COLO668 (cell line): ENCODE data around the gene EPHA5.

Experiments used
- DNase-seq: peaks from one replicate; lab custom pipeline; 2025; ENCODE audit not compliant: unreplicated experiment; lab: John Stamatoyannopoulos, UW

Gene EPHA5

GRCh38 chr4:65635051-65635821, 35.1 kb downstream of the EPHA5 start:
- no peak for DNase-seq

- no peak for DNase-seq
Measured at GRCh38 chr4:65624651-65625050, 45.6 kb downstream of the EPHA5 start.

- no peak for DNase-seq
Measured at GRCh38 chr4:65623506-65623905, 46.8 kb downstream of the EPHA5 start.

GRCh38 chr4:65617416-65617815, 52.9 kb downstream of the EPHA5 start:
- no peak for DNase-seq

GRCh38 chr4:65604515-65604914, 65.8 kb downstream of the EPHA5 start:
- no peak for DNase-seq

GRCh38 chr4:65600656-65601055, 69.6 kb downstream of the EPHA5 start:
- no peak for DNase-seq

GRCh38 chr4:65599340-65599739, 70.9 kb downstream of the EPHA5 start:
- DNase-seq, result no peak

- no peak for DNase-seq
Measured at GRCh38 chr4:65597697-65598096, 72.6 kb downstream of the EPHA5 start.

- DNase-seq, result no peak
Measured at GRCh38 chr4:65592089-65592488, 78.2 kb downstream of the EPHA5 start.

- no peak for DNase-seq
Measured at GRCh38 chr4:65589921-65590320, 80.4 kb downstream of the EPHA5 start.

- DNase-seq, result no peak
Measured at GRCh38 chr4:65589331-65589730, 81.0 kb downstream of the EPHA5 start.

- DNase-seq, result no peak
Measured at GRCh38 chr4:65580551-65580950, 89.7 kb downstream of the EPHA5 start.

GRCh38 chr4:65566473-65566872, 103.8 kb downstream of the EPHA5 start:
- no peak for DNase-seq

- no peak for DNase-seq
Measured at GRCh38 chr4:65561164-65561563, 109.1 kb downstream of the EPHA5 start.

GRCh38 chr4:65559270-65559669, 111.0 kb downstream of the EPHA5 start:
- DNase-seq, result no peak

- no peak for DNase-seq
Measured at GRCh38 chr4:65552057-65552456, 118.2 kb downstream of the EPHA5 start.

GRCh38 chr4:65550500-65550899, 119.8 kb downstream of the EPHA5 start:
- DNase-seq, result no peak

- no peak for DNase-seq
Measured at GRCh38 chr4:65546882-65547416, 123.3 kb downstream of the EPHA5 start.

- DNase-seq, result no peak
Measured at GRCh38 chr4:65538571-65538970, 131.7 kb downstream of the EPHA5 start.

GRCh38 chr4:65535113-65535512, 135.2 kb downstream of the EPHA5 start:
- no peak for DNase-seq

GRCh38 chr4:65521666-65522065, 148.6 kb downstream of the EPHA5 start:
- no peak for DNase-seq

- no peak for DNase-seq
Measured at GRCh38 chr4:65515646-65516045, 154.6 kb downstream of the EPHA5 start.

GRCh38 chr4:65510976-65511375, 159.3 kb downstream of the EPHA5 start:
- no peak for DNase-seq
